Neural cell (in vitro differentiated cells): ENCODE results near the gene UNC5CL. TPM values are rescaled to one million over a fixed set of nuclear protein-coding genes. Genes with fewer than 3 reads are reported as not detected.
"Not testable (repeated sequence)": the region's sequence is repeated elsewhere in the genome, so short reads cannot be mapped to it uniquely, and the experiment has no call there.

Experiments used
- H2AFZ ChIP-seq: fragments of 200-600, 300-800 bp; sonication (generic), shearing (Covaris generic); 2 replicates; pipeline ENCODE4 v1.6.0; 2014; ENCODE audit warnings: low read depth, mild to moderate bottlenecking, antibody characterized with exemption, low read length, moderate library complexity
- H3F3A ChIP-seq: fragments of 200-600 bp; shearing (Covaris generic); 2 replicates; pipeline ENCODE4 v1.6.1; 2016; ENCODE audit warnings: mild to moderate bottlenecking, moderate library complexity, mixed read lengths, antibody characterized with exemption, low read length; ENCODE audit not compliant: insufficient read depth, poor library complexity, severe bottlenecking
- H3K27ac ChIP-seq: fragments of 200-600, 300-800 bp; sonication (generic), shearing (Covaris generic); 2 replicates; pipeline ENCODE4 v1.5.1; 2014; ENCODE audit warnings: mild to moderate bottlenecking, low read length, moderate library complexity
- H3K27me3 ChIP-seq: fragments of 300-800, 200-600 bp; sonication (generic), shearing (Covaris generic); 2 replicates; pipeline ENCODE4 v1.6.0; 2014; ENCODE audit warnings: mild to moderate bottlenecking, low read depth, low read length, moderate library complexity; ENCODE audit not compliant: insufficient read depth
- H3K36me3 ChIP-seq: fragments of 300-800, 200-600 bp; sonication (generic), shearing (Covaris generic); 2 replicates; pipeline ENCODE4 v1.5.1; 2014; ENCODE audit warnings: mild to moderate bottlenecking, antibody characterized with exemption, low read length, moderate library complexity; ENCODE audit not compliant: insufficient read depth
- H3K4me2 ChIP-seq: fragments of 300-800, 200-600 bp; sonication (generic), shearing (Covaris generic); 2 replicates; pipeline ENCODE4 v1.6.0; 2014; ENCODE audit warnings: mild to moderate bottlenecking, low read length
- H3K4me3 ChIP-seq: fragments of 300-800, 200-600 bp; sonication (generic), shearing (Covaris generic); 2 replicates; pipeline ENCODE4 v1.5.1; 2014; ENCODE audit warnings: mild to moderate bottlenecking, low read length, moderate library complexity
- H3K79me2 ChIP-seq: fragments of 200-600 bp; shearing (Covaris generic); replicated peaks from 2 replicates; pipeline ENCODE4 v1.6.0; 2014; ENCODE audit warnings: mild to moderate bottlenecking, low read length, moderate library complexity; ENCODE audit not compliant: insufficient read depth
- H3K9ac ChIP-seq: fragments of 300-800, 200-600 bp; sonication (generic), shearing (Covaris generic); 2 replicates; pipeline ENCODE4 v1.6.1; 2016; ENCODE audit warnings: mild to moderate bottlenecking, low read length, mixed read lengths
- H3K9me2 ChIP-seq: fragments of 200-600 bp; shearing (Covaris generic); 2 replicates; pipeline ENCODE4 v1.6.1; 2016; ENCODE audit warnings: mild to moderate bottlenecking, low read length, mixed read lengths; ENCODE audit not compliant: insufficient read depth
- H3K9me3 ChIP-seq: fragments of 200-600, 300-800 bp; sonication (generic), shearing (Covaris generic); 2 replicates; pipeline ENCODE4 v1.6.1; 2016; ENCODE audit warnings: mild to moderate bottlenecking, mixed run types, low read length, moderate library complexity, mixed read lengths
- H4K20me1 ChIP-seq: fragments of 200-600 bp; shearing (Covaris generic); 2 replicates; pipeline ENCODE4 v1.6.1; 2016; ENCODE audit warnings: mild to moderate bottlenecking, mixed run types; ENCODE audit not compliant: insufficient read depth
- CTCF ChIP-seq: fragments of 450-650 bp; IDR thresholded peaks from 2 replicates; pipeline ENCODE4 v1.5.1; 2014; ENCODE audit warnings: antibody characterized with exemption, mild to moderate bottlenecking, moderate library complexity; ENCODE audit not compliant: poor library complexity, severe bottlenecking
- EP300 ChIP-seq: fragments of 450-650 bp; conservative IDR thresholded peaks from 2 replicates; pipeline ENCODE4 v1.6.1; 2014; ENCODE audit warnings: antibody characterized with exemption, mild to moderate bottlenecking, moderate library complexity; ENCODE audit not compliant: poor library complexity, severe bottlenecking
- EZH2 ChIP-seq: fragments of 200-600, 300-800 bp; shearing (Covaris generic), sonication (generic); IDR thresholded peaks from 2 replicates; pipeline ENCODE4 v1.6.1; 2014; ENCODE audit warnings: antibody characterized with exemption, low read length, borderline replicate concordance, mild to moderate bottlenecking; ENCODE audit not compliant: insufficient read depth, poor library complexity, severe bottlenecking
- MXI1 ChIP-seq: fragments of 450-650 bp; conservative IDR thresholded peaks from 2 replicates; pipeline ENCODE4 v1.6.1; 2014; ENCODE audit warnings: antibody characterized with exemption, mild to moderate bottlenecking; ENCODE audit not compliant: poor library complexity, severe bottlenecking
- POLR2AphosphoS5 ChIP-seq: IDR thresholded peaks from 2 replicates; pipeline ENCODE4 v1.6.1; 2012
- RAD21 ChIP-seq: fragments of 450-650 bp; conservative IDR thresholded peaks from 2 replicates; pipeline ENCODE4 v1.6.1; 2014; ENCODE audit warnings: antibody characterized with exemption, mild to moderate bottlenecking, moderate library complexity
- REST ChIP-seq: IDR thresholded peaks from 2 replicates; pipeline ENCODE4 v1.6.1; 2012; ENCODE audit warnings: borderline replicate concordance
- SMC3 ChIP-seq: fragments of 450-650 bp; conservative IDR thresholded peaks from 2 replicates; pipeline ENCODE4 v1.6.1; 2014; ENCODE audit warnings: antibody characterized with exemption, mild to moderate bottlenecking, moderate library complexity; ENCODE audit not compliant: poor library complexity
- TAF1 ChIP-seq: IDR thresholded peaks from 2 replicates; pipeline ENCODE4 v1.6.1; 2012; ENCODE audit warnings: low read depth
- polyA plus RNA-seq: library from polyadenylated mRNA; depleted of rRNA; stranded (reverse); fragments of >200 nt; gene quantifications from 2 replicates; pipeline ENCODE4 v1.2.3, GENCODE V29; 2014

Gene UNC5CL
- polyA plus RNA-seq, 1 donor from 2014 or later, result 1.0 TPM

- Histone ChIP-seq H3K9me3 (no peaks in the 10 kb centered on the region), H3K4me2 (no peak overlapping the region), H2AFZ (no peak overlapping the region), H4K20me1 (no peaks in the 10 kb centered on the region), H3F3A (no peaks in the 10 kb centered on the region), H3K4me3 (no peak overlapping the region), H3K27me3 (no peaks in the 10 kb centered on the region), H3K79me2 (no peaks in the 10 kb centered on the region), H3K9me2 (no peaks in the 10 kb centered on the region), H3K36me3 (no peaks in the 10 kb centered on the region), H3K27ac (no peak overlapping the region), H3K9ac (no peak overlapping the region)
- TF ChIP-seq EZH2, result no peak
- no peak for TF ChIP-seq CTCF
- no peak for TF ChIP-seq RAD21
- TF ChIP-seq MXI1, result no peak
These were observed 29.4 kb downstream of the UNC5CL start for GRCh38 chr6:41009669-41010068.

- Histone ChIP-seq H3K36me3 (no peaks in the 10 kb centered on the region), H3K79me2 (no peaks in the 10 kb centered on the region), H3K4me2 (no peak overlapping the region), H3K4me3 (no peak overlapping the region), H3K9me2 (no peaks in the 10 kb centered on the region), H4K20me1 (no peaks in the 10 kb centered on the region), H3K9ac (no peak overlapping the region), H3K9me3 (no peaks in the 10 kb centered on the region), H3K27me3 (no peaks in the 10 kb centered on the region), H3F3A (no peaks in the 10 kb centered on the region), H3K27ac (no peak overlapping the region), H2AFZ (no peak overlapping the region)
- no peak for TF ChIP-seq TAF1
- TF ChIP-seq MXI1, result no peak
- no peak for TF ChIP-seq REST
- no peak for TF ChIP-seq SMC3
- TF ChIP-seq POLR2AphosphoS5, result no peak
- no peak for TF ChIP-seq EP300
- TF ChIP-seq RAD21, result no peak
- no peak for TF ChIP-seq CTCF
- no peak for TF ChIP-seq EZH2
These were observed 31.0 kb downstream of the UNC5CL start for GRCh38 chr6:41008011-41008410.

- not testable (repeated sequence) for H3K9ac ChIP-seq, H2AFZ ChIP-seq
These were observed 32.0 kb downstream of the UNC5CL start for GRCh38 chr6:41006980-41007379.

More at GRCh38 chr6:41006980-41007379, 32.0 kb downstream of the UNC5CL start:
- not testable (repeated sequence) for H3K27me3 ChIP-seq, H3K9me2 ChIP-seq, H3F3A ChIP-seq, H3K36me3 ChIP-seq, H3K4me2 ChIP-seq, H3K9me3 ChIP-seq, H3K79me2 ChIP-seq, H4K20me1 ChIP-seq, H3K4me3 ChIP-seq, H3K27ac ChIP-seq
